RKO (cell line): ENCODE measurements around the gene ARHGAP11A.
"Not testable (repeated sequence)": the region's sequence is repeated elsewhere in the genome, so short reads cannot be mapped to it uniquely, and the experiment has no call there.

Source experiments
- DNase-seq: peaks from one replicate; pipeline ENCODE4 v3.0.0-alpha.2; 2016; ENCODE audit warnings: low spot score

ARHGAP11A gene

DNA sequence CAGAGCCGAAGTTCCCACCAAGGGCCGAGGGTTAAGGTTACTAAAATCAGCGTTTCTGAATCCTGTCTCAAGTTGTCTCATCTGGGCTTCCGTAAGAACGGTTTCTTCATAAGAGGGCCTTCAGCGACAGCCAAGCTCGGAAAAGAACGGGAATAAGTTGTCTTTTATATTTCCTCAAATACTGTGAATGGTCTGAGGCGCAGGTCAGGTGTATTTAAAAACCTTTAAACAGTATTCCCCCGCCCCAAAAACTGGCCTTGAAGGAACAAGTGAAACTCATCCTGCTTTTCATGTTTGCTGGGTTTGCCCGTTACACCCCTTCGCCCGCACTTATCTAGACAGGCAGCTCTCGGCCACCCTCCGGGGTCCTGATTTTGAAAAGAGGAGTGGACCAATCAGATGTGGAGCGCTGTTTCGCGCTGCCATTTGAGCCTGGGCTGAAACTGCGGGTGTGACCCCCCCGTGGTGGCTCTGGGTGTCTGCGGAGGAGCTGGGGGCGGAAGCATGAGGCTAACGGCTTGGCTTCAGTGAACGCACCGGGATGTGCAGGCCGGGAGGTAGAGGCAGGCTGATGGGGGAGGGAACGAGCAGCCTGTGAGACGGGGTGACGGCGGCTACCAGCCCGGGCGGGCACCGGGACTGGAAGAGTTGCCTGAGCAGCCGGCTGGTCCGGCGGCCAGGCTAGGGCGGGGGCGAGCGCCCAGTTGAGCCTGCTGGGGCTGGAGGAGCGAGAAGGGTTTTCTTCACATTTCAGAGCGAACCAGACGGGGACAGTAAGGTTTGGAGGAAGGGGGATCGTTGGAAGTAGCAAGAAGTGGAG is at the start of gene ARHGAP11A:
Gene ARHGAP11A, plus strand, starts transcription at position 454 of the 820 bp plus-strand sequence. CDS start 708 bp downstream, outside the sequence.
- DNase-seq: peak; percentile 92

- not testable (repeated sequence) for DNase-seq
Measured at GRCh38 chr15:32568988-32569387, 46.3 kb upstream of the ARHGAP11A start.

- not testable (repeated sequence) for DNase-seq
Measured at GRCh38 chr15:32578482-32578881, 36.8 kb upstream of the ARHGAP11A start.

GRCh38 chr15:32585844-32586243 is 29.5 kb upstream of the ARHGAP11A start:
- not testable (repeated sequence) for DNase-seq

DNA sequence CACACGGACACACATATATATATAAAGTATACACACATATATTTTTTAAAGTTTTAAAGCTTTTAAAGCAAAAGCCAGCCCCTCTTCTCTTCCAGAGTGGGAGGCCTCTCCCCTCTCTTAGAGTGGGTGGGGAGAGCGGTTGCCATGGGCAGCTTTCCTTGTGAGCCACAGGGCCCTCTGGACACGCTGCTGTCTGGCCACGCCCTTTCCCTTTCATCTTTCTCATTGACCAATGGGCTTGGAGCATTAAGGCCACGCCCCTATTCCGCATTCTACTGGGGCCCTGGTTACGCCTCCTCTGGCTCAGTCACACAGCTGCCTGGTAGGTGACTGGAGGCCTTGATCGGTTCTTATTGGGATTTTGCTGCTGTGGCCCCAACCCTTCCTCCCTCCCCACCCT is 22.2 kb upstream of the ARHGAP11A start, which contains the start of gene GOLGA8N:
Gene GOLGA8N, plus strand, starts transcription at position 306 of the 400 bp plus-strand sequence.
- DNase-seq: not testable (repeated sequence)

GRCh38 chr15:32609518-32609917 is 5.8 kb upstream of the ARHGAP11A start:
- DNase-seq: not testable (repeated sequence)

- peak; percentile 69 for DNase-seq
Measured at GRCh38 chr15:32610719-32611118, 4.6 kb upstream of the ARHGAP11A start.

DNA sequence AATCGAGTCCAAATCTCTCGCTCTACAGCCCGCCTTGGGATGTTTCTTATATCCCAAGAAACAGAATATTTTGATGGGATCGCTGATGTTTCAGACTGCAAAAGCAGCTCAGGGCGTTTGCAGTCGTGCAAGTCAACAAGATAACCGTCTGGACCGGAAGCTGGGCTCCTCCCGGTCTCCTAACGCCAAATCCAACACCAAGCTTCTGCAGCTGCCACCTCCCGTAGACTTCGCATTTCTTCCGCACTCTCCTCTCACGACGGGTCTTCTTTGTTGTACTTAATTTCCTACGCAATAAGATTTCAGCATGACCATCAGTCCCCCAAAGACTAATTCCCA is 623 bp upstream of the ARHGAP11A start:
- not testable (repeated sequence) for DNase-seq

- peak; percentile 60 for DNase-seq
Measured at GRCh38 chr15:32615871-32616426, 645 bp downstream of the ARHGAP11A start.

DNA sequence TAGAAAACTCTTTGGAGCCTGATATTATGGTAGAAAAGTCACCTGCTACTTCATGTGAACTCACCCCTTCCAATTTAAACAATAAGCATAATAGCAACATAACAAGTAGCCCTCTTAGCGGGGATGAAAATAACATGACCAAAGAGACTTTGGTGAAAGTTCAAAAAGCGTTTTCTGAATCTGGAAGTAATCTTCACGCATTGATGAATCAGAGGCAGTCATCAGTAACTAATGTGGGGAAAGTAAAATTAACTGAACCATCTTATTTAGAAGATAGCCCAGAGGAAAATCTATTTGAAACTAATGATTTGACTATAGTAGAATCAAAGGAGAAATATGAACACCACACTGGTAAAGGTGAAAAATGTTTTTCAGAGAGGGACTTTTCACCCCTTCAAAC is 21.1 kb downstream of the ARHGAP11A start:
- DNase-seq: no peak

GRCh38 chr15:32636908-32637567 is 21.7 kb downstream of the ARHGAP11A start:
- no peak for DNase-seq

- DNase-seq: no peak
Measured at GRCh38 chr15:32637704-32638103, 22.4 kb downstream of the ARHGAP11A start.

DNA sequence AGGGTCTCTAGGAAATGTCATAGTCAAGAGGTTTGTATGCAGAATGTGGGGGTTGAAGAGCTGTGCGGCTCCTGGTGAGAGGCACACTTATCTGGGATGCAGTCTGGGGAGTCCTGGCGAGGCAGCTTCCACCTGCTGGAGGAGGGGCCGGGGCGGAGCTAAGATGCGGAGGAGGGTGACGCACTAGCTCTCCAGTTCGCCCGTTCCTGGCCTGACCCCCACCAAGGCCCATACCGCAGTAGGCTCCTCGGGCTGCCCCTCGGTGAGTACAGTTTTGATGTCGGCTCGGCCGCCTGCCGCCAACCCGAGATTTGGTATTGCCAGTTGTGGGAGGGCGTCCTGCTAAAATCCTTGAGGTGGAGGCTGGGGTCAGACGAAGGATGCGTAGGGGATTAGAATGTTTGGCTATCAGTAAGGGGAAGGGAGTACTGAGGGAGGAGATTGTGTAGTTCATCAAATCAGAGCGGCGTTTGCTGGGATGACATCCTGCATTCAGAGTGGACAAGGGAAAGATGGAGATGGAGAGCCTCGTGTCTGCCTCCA is 26.3 kb downstream of the ARHGAP11A start, which contains the start of gene SCG5:
Gene SCG5, plus strand, starts transcription at position 194 of the 543 bp plus-strand sequence. CDS start 1,883 bp downstream, outside the sequence.
- DNase-seq: no peak

DNA sequence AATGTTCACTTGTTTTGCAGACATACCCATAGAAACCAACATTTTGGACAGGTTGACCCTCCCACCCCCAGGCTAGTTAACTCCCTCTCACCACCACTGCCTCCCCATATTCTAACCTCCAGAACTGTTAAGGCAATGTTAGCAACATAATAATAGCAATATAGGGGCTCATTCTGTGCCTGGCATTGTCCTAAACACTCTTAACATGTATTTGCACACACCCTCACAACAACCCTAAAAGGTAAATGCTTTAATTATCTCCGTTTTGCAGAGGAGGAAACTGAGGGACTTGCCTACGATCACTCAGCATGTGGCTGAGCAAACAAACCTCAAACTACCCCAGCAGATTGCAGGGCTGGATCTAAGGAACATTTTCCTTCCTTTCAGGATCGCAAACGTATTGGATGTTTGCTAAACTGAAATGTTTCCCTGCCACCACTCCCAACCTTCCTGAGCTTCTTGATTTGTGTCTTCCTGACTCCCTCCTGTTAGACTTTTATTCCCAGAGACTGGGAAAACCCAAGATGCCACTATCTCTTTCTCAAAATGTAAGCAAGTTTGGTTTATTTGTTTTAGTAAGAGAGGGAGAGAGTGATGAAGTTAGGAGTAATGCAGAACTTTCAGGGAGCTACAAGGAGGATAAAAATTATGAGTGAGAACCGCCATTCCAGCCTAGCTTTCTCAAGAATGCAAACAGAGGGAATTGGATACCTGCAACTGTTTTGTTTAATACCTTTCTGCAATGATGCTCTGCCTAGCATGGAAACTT is 27.5 kb downstream of the ARHGAP11A start:
- DNase-seq: no peak

DNA sequence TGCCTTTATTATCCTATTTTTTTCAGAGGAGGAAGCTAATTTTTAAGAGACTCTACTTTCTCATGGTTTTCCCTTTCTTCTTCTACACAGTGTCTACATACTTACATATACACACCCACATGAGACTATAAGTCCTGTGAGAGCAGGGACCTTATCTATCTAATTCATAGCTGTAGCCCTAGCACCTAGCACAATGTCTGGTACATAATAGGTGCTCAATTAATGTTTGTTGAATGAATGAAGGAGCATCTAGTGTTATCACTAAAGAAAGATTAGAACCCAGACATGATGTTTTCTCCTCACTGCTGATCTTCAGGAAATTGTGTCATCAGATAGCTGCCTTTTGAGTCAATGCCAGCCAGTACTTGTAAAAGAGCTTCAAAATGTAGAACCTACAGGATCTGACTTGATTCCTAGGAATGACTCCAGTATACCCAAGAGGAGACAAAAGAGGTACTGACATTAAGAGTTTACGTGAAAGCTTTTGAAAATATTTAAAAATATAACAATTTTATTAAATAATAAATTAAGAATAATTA is 28.7 kb downstream of the ARHGAP11A start:
- DNase-seq: no peak

DNA sequence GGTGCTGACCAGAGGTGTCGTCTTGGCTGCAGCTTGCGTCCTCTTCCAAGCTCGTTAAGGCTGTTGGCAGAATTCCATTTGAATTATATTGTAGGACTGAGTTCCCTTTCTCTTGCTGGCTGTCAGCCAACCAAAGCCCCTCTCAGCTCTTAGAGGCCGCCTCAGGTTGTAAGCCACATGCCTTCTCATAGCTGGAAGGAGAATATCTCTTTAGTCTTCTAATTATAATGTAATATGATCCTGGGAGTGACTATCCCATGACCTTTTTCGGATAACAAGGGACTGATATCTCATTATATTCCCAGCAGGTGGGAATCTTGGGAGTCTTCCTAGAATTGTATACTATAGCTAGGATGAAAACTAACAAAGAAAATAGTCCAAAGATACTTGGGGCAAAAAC is 31.0 kb downstream of the ARHGAP11A start:
- no peak for DNase-seq

GRCh38 chr15:32649342-32649741 is 34.0 kb downstream of the ARHGAP11A start:
- no peak for DNase-seq

- peak; percentile 48 for DNase-seq
Measured at GRCh38 chr15:32651229-32651837, 36.0 kb downstream of the ARHGAP11A start.

GRCh38 chr15:32652178-32652577 is 36.9 kb downstream of the ARHGAP11A start:
- no peak for DNase-seq

DNA sequence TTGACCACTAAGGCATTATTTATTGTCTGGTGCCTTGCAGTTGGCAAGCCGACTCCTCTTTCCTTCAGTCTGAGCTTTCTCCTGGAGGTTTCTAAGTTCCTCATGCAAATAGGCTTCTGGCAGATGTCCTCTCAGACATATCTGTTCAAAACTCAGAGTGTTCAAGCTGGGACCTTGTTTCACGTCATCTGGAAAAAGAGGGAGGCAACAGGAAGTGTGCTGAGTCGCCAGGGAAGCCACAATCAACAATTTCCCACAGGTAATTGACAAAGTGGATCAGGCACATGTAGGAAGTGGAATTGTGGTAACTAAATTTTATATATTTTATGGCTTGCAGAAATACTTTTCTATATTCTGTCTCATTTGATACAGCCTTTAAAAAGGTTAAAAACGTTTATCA is 40.8 kb downstream of the ARHGAP11A start:
- no peak for DNase-seq

- no peak for DNase-seq
Measured at GRCh38 chr15:32656496-32656895, 41.2 kb downstream of the ARHGAP11A start.
